HG03571 (cell line): ENCODE results near the gene HSFX3.
"Not testable (repeated sequence)": the region's sequence is repeated elsewhere in the genome, so short reads cannot be mapped to it uniquely, and the experiment has no call there.

ENCODE experiments used
- ATAC-seq: cut with Tn5 transposase; IDR thresholded peaks from one replicate; pipeline ENCODE4 v1.9.1; 2021; ENCODE audit not compliant: unreplicated experiment

HSFX3 gene

DNA sequence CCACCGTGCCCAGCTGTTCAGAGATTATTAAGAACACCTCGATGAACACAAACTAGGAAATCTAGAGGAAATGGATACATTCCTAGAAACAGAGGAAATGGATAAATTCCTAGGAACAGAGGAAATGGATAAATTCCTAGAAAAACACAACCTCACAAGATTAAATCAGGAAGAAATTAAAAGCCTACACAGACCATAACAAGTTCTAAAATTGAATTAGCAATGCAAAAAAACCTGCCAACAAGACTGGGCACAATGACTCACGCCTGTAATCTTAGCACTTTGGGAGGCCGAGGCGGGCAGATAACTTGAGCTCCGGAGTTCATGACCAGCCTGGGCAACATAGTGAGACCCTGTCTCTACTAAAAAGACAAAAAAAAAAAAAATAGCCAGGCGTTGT lies 31.5 kb downstream of the HSFX3 start:
- ATAC-seq, result no peak

DNA sequence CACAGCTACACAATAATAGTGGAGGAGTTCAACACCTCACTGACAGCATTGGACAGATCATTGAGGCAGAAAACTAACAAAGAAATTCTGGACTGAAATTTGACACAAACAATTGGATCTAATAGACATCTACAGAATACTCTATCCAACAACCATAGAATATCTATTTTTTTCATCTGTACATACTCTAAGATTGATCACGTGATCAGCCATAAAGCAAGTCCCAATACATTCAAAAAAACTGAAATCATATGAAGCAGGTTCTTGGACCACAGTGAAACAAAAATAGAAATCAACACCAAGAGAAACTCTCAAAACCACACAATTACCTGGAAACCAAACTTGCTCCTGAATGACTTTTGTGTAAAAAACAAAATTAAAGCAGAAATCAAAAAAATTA lies 32.4 kb downstream of the HSFX3 start:
- ATAC-seq, result no peak

DNA sequence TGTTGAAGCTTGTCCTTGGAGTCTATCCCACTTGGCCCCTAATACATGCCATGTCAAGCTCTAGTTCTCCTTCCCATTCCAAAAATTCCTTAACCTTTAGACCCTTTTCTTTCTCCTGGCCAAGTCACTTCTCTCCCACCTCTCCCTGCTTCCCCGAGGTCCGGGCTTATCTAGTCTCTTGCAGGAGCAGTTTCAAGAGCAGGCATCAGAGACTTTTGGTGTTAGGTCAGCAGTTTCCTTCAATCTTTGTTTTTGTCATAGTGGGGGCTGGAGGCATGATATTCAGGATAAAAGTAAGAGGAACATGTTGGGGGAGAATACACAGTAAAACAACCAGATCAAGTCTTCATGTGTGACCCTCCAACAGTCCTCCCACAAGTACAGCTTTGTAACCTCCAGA lies 33.1 kb downstream of the HSFX3 start:
- ATAC-seq, result no peak

DNA sequence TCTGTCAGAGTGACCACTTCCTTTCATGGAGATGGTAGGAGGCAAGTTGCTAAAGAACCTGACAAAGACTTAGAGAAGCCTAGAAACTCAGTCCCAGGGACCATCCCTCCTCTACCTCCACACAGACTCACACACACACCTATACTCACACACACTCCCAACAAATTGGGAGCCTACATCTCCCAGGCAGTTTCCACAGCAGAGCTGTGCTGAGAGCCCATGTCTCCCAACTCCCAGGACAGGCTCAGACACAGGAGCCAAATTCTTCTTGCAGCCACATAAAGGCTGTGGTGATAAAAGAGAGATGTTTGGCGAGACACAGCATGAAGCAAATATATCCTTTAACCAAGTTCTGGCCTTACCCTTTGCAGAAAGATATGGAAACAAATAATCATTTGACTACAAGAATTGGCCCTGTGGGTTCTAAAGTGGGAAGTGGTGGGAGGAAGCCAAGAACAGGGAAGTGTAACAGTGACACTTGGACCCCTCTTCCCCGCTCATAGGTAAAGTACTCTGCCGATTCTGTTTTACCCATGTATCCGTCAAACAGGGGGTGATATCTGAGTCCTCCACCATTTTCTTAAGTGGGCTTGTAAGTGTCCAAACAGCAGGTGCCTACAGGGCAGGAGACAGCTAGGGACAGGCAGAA lies 33.6 kb downstream of the HSFX3 start:
- ATAC-seq, result no peak

DNA sequence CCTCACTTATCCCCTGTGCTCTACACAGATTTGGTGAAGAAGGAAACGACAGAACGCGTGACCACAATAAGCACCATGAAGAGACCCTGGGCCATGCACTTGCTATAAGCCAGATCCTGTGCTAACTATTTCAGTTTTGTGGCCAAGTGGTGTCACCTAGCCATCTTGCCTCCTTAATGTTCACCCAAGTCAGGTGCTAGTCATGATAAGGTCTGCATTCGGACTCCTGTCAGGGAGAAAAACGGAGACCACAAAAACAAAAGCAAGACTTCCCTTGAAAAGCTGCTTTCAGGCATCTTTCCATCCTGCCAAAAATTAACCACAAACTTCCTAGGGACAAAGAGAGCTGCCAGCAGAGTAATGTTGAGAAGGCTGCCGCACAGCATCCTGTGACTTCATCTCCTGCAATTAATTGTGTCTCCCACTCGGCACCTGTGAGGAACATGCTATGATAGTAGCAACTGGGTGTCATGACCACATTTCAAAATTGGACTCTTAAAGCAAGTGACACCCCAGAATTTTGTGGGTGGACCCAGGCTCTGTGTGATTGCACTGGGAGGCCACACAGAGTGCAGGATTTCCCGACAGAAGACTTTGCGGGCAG lies 35.8 kb downstream of the HSFX3 start:
- ATAC-seq, result no peak

DNA sequence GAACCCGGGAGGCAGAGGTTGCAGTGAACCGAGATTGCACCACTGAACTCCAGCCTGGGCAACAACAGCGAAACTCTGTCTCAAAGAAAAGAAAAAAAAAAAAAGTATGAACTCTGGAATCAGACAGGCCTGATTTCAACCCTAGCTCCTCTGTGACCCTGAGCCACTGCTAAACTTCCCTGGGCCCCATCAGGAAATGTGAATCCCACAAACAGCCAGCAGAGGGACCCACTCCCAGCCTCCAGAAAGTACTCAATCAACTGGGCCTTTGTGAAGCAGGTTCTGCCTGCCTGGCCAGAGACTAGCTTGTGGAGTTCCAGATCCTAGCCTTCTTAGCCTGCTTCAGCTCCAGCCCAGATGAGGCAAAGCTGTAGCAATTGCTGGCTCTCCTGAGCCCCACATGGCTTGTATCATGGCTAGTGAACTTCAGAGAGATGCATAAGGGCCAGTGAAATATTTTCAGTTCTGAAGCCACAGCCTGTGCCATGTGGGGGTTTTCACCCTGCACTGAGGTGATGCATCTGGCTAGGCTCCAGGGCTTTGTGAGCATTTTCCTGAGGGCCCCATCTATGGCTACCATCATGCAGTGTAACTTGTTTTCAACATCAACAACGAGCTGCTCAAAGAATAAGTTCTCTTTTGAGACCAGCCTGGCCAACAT lies 37.4 kb downstream of the HSFX3 start:
- ATAC-seq, result peak; percentile 87

DNA sequence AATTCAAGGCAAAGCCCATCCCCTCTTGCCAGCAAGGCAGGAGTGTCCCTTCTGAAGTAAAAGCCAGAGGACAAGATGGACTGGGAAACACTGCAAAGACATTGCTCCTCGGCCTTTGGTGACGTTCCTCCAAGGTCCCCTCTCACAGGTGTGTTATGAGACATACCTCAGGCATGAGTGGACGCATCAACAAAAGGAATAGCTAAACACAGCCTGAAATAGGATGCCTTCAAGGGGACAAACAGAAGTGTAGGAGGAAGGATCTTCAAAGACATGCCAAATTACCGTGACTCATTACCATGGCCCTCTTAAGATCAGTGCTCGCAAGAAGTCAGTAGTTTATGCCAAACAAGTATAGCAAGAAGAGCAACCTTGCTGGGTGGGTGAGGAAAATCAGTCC lies 38.6 kb downstream of the HSFX3 start:
- no peak for ATAC-seq

DNA sequence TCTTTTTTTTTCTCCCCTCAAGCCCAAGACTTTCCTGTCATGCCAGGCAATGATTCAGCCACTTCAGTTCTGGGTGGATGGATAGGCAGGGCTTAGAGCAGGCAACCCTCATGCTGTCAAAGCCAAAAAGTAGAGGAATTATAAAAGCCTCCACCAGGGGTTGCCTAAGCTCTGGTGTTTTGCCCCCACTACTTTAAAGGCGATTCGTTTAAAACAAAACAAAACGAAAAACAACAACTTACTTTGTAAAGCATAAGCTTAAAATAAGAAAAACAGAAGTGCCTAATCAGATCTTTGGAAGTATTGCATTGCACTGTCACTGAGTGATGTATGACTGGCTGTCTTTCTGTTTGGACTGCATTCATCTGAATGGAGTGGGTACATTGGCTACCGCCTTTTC lies 39.3 kb downstream of the HSFX3 start:
- ATAC-seq, result no peak

DNA sequence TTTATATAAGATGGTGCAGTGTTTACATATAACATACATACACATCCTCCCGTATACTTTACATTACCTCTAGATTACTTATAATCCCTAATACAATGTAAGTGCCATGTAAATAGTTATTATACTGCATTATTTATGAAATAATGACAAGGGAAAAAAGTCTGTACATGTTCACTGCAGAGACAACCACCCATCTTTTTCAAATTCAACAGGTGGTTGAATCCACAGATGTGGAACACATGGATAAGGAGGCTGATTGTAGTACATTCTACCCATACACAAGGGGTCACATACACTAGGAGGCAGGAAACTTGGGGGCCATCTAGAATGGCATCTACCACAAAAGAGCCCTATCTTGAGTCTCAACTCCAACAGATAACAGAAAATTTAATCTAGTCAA lies 41.3 kb downstream of the HSFX3 start:
- ATAC-seq, result no peak

DNA sequence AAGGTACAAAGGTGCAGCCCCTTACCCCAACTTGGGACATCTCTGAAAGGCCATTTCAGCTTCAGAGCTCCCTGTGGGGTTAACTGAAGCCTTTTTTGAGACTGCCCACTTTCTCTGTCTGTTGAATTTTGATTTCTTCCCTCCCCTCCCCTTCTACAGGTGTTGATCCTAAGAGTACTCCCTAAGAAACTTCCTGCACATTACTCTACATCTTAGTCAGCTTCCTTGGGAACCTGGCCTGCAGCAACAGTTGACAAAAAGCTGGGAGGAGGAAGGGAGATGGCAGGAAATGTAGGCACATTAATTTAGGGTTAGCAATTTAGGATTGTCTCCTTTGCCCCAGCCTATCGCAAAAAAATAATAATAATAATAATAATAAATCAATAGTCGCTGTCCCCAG lies 43.4 kb downstream of the HSFX3 start:
- ATAC-seq, result no peak

DNA sequence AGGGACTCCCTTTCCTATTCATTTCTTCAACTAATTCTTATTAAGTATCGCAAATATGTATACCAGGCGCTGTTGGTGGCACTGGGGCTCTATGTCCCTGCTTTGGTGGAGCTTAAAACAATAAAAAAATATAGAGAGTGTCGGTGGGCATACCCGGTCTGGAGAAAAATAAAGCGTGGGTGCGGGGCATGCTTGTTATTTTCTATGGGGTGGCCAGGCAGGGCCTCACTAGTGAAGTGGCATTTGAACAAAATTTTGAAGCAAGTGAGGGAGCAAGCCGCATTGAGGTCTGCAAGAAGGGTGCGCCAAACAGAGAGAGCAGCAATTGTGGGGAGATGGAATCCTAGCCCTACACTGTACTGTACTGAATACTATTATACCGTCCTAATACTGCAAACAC lies 44.1 kb downstream of the HSFX3 start:
- no peak for ATAC-seq

DNA sequence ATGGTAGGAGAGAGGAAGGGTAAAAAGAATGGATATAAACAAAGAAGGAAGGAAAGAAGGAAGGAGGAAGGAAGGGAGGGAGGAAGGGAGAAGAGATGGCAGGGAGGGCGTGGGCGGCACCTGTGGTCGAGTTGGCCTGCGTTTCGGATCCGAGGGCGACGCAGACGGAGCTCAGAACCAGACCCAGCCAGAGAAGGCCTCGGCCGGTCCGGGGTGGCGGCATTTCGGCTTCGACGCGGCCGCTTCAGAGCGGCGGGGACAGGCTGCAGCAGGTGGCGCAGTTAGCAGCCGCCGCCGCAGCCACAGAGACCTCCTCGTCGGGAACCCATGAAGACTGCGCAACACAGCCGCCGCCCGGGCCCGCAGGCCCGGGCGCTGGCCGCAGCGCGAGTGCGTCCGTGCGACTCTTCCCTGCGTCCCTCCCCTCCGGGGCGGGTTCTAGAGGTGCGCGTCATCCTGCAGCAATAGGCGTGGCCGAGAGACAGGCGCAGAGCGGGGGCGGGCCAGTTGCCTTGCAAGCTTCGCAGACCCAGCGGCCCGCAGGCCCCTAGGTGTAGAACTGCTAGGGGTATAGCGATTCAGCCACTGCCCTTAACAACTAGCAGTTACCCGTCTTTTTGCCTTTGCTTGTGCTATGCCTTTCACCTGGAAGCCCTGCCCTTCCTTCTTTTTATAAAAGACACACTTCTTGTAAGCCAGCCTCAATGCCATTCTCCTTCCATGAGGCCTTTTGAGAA lies 44.6 kb downstream of the HSFX3 start, which contains the start of gene IDS:
IDS (minus strand) TSS at position 392 of the 737 bp plus-strand sequence; CDS start at position 223, 169 bp downstream.
- ATAC-seq, result peak; percentile 81

DNA sequence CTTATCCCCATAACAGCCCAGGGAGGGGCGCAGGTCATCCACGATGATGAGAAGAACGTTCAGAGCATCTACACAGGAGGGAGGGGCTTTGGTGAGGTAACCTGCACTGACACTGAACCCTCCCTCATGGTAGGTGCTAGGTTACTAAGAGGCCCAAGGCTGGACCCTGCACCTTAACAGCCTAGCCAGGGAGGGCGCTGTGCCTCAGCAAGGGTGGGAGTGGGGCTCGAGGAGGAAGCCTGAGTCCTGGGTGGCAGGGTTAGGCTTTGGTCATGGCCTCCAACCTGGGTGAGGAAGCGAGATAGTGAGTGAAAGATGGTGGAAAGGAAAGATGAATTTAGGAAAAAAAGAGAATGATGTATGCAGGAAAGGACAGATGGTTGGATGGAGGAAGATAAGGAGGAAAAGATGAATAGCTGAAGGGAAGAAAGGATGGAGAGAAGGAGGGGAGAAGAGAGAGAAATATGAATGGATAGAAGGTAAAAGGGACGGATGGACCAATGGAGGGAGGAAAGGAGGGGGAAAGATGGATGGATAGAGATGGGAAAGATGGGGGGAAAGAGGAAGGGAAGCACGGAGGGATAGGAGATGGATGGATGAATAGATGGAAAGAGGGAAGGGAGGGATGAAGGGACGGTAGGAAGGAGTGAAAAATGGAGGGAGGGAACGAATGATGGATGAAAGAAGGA lies 45.4 kb downstream of the HSFX3 start:
- ATAC-seq, result peak; percentile 39

DNA sequence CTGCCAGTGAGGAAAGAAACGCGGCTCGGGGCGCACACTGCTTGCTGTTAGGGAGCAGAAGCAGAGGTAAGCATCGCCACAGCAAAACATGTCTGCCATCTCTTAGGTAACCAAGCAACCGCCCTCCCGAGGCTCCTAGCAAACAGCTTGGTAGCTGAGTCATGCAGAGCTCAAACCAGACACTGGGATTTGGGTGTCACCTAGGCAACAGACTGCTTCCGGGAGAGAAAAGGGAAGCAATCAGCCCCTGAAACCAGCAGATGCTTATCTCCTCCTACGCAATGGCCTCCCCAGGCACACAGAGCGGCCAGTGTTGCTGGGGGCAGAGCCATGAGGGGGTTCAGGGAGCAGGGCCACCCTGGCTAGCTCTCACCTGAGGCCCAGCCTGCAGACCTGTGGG lies 46.3 kb downstream of the HSFX3 start:
- ATAC-seq, result peak; percentile 65

DNA sequence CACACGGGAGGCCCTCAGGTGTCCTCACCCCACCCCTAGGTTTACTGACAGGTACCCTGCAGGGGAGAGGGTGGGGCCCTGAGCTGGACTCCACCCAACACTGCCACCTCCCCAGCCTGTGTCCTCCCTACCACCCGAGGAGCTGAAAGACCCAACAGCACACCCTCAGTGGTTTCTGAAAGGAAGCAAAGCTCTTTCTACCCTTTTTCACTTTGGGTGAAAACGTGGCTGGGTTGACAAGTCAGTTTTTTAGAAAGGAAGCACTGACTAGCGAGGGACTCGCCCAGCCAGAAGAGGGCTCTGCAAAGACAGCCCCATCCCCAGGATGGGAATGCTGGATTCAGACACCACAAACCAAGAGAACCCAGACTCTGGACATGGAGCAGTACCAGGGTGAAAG lies 46.8 kb downstream of the HSFX3 start:
- not testable (repeated sequence) for ATAC-seq

DNA sequence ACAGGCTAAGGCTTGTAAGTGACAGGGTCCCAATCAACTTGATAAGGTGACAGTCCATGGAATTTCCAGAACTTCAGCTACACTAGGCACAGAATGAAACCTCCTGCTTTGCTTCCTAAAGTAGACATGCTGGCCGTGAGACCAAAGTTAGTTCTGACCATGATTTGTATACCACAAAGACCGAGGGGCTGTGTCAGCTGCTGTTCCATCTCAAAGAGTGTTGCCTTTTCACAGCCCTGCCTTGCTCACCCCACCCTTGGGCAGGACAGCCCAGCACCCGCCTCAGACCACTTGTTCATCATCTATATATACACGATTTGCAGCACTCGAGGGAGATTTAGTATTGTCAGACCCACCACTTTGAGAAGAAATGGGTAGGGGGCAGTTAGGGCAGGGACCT lies 50.0 kb downstream of the HSFX3 start:
- ATAC-seq, result no peak

DNA sequence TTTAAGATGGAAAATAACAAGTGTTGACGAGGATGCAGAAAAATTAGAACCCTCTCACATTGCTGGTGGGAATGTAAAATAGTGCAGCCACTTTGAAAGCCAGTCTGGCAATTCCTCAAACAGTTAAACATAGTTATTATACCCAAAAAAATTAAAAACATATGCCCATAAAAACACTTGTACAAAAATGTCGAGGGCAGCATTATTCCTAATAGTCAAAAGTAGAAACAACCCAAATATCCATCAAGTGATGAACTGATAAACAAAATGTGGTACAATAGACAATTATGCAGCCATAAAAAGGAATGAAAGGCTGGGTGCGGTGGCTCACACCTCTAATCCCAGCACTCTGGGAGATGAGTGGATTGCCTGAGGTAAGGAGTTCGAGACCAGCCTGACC lies 51.0 kb downstream of the HSFX3 start:
- ATAC-seq, result no peak
